ENCODE results near the gene POM121L2.

POM121L2 gene

DNA sequence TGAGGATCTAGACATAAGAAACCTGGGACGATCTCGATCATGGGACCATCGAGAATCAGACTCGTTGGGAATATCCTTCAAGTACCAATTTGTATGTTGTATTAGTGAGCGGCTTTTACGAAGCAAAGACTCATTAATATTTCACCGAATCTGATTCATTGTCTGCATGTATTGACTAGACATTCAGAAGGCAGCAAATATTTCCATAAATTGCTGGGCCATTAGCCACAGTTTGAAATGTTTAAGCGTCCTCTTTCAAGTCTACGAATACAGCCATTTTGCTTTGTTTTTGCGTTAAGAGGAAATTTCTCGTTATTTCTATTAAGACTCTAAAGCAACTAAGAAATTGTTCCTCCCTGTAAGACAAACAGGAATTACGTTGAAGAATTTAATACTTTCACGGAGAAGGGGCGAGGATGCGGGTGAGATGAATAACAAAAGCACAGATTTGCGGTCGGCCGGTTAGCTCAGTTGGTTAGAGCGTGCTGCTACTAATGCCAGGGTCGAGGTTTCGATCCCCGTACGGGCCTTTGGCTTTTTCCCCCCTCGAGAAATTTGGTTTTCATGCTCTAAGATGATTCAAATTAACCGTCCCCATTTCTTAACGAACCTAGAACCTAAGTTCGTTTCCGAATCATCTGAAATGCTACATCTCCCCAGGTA, 18.5 kb downstream of the POM121L2 start:
- TF ChIP-seq, protein P1, sequence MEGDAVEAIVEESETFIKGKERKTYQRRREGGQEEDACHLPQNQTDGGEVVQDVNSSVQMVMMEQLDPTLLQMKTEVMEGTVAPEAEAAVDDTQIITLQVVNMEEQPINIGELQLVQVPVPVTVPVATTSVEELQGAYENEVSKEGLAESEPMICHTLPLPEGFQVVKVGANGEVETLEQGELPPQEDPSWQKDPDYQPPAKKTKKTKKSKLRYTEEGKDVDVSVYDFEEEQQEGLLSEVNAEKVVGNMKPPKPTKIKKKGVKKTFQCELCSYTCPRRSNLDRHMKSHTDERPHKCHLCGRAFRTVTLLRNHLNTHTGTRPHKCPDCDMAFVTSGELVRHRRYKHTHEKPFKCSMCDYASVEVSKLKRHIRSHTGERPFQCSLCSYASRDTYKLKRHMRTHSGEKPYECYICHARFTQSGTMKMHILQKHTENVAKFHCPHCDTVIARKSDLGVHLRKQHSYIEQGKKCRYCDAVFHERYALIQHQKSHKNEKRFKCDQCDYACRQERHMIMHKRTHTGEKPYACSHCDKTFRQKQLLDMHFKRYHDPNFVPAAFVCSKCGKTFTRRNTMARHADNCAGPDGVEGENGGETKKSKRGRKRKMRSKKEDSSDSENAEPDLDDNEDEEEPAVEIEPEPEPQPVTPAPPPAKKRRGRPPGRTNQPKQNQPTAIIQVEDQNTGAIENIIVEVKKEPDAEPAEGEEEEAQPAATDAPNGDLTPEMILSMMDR (IDR thresholded peaks at IDR 0.05): no peak

DNA sequence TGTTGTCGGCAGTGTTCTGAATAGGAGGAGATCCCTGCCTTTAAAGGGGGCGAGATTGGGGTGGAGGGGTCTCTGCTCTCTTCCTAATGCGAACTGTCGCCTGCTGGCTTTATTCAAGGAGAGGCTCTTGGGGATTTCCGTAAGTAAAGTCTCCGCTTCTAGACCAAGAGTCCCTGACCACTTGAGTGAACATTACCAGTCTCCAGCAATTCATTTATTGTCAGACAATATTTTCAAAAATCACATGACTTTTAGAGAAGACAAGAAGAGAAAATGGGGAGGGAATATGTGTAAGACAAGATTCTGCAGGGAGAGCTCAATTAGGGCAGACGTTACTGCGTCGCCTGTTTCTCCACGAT, 21.2 kb downstream of the POM121L2 start:
- TF ChIP-seq, protein P1 (IDR thresholded peaks at IDR 0.05): no peak

DNA sequence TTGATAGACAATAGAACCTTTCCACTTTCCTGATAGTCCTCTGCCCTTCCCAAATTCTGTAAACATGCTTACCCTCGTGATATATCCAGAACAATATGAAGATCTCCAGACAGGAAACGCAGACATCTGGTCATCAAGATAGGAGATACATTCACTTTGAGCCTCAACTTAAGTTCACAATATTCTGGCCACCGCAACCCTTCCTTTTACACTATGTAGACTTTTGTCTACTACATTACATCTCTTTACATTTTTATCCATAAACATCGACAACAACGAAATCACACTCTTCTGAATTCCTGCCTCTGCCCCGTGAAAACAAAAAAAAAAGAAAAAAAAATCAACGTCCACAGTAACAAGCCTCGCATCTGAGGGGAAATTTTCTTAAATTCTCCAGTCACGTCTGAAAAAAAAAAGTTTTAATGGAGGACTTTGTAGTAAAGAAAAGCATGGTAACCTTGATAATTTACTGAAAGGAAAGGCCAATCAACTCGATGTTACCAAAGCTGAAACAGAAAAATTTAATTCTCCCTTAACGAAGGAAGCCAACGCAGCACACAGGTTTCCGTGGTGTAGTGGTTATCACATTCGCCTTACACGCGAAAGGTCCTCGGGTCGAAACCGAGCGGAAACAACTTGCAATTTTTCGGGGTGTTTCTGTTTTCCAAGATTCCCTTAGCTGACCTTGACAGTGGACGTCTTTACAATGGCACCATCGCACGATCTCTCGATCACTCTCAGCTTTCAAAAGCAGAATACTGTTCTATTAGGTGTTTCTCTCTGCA, 21.8 kb downstream of the POM121L2 start:
- TF ChIP-seq, protein P1 (IDR thresholded peaks at IDR 0.05): no peak

DNA sequence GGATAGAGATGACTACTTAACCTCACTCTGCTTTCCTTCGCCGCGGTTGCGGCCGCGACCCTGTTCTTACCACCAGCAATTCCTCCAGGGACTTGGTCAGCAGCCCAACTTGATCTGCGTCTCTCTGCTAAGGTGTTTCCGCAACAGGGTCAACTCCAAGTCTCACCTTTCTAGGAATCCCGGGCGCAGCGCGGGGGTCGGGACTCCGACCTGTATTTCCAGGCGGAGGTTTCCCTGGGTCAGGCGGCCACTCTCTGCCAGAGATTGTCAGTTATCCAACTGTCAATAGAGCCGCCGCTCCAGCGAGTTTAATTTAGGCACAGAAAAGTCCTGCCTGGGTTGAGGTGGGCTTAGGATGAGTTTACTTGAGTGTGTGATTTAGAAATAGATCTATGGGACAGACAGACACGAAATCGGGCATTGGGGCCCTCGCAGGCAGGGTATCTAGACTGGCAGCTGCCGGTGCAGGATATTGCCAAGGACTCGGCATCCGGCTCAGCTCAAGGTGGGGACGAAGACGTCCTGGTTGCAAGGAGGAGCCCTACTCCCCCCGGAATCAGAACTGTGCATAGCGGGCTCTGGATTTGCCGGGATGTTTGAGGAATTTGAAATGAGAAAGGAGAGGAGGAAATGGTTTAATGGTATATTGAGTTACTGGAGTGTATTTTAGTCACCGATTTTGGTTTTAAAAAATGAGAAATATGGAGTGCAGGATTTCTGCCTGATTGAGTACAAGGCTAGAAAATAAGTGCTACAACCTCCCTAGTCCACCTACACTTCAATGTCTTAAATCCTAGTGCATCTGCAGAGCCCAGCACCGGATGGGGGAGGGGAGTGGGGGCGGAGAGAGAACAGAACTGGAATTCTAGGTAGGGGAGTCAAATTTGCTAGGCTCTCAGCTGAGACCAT, 23.7 kb downstream of the POM121L2 start:
- TF ChIP-seq, protein P1 (IDR thresholded peaks at IDR 0.05): no peak

DNA sequence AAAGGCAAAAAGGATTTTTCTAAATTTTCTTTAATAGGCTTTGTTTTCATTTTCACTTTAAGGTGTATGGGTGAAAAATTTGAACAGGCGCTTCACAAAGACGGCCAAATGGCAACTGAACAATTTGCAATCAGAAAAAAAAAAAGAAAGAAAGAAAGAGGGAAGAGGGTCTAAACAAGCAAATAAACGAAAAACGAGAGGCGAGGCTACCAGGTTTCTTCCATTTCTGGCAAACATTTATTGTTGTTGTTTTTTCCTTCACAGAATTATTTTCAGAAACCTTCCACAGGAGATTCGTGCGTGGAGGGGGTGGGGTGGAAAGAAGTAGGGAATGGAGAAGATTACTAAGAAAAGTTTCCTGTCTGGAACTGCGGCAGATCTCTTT, 24.3 kb downstream of the POM121L2 start:
- TF ChIP-seq, protein P1 (IDR thresholded peaks at IDR 0.05): no peak

DNA sequence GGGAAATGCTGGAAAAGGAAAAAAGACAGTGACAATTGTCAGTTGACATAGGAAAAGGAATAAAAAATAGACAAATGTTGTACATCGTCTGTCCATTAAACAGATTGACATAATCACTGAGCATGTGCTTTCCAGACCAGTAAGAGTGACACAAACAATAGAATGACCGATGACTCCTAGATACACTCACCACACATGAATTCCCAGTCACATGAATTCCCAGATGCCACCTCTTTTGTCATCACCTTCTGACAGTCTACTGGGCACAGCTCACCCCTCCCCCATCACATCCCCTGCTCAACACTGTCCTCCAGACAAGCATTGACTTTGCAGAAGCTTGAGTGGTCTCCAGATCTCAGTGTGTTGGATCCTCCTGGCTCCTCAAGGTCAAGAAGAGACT, 25.9 kb downstream of the POM121L2 start:
- TF ChIP-seq, protein P1 (IDR thresholded peaks at IDR 0.05): no peak

DNA sequence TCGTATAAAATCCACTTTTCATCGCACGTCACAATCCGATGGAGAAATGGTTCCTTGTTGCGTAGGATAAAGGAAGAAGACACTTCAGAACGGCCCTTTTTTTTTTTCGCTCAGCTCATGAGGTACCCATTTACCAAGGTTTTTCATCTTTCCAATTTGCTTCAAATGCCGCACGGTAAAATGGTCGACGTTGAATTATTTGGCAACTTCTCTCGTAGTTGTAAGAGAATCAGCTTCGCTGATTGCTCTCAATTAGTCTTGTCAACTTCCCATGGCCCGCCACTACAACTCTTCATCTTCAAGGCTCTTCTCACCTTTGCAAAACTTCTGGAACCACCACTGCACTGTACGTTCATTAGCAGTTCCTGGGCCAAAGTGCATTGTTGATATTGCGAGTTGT, 28.8 kb downstream of the POM121L2 start:
- TF ChIP-seq, protein P1 (IDR thresholded peaks at IDR 0.05): no peak
